Adrenal gland (tissue), 5 donors: ENCODE data around the gene DCLK3.

Experiments
- CTCF ChIP-seq, 6 experiments: fragments of 450-650 bp in 4 of 6; fragments of 200-600 bp in 2 of 6; sonication (generic) in 1 of 6; IDR thresholded peaks; 1 replicate in 5 of 6; 2 replicates in 1 of 6; pipeline versions ENCODE4 v1.5.1 to v1.8.0; 2016 to 2021; ENCODE audit warnings: antibody characterized with exemption in 6 of 6, mild to moderate bottlenecking in 2 of 6, moderate library complexity in 1 of 6
- POLR2A ChIP-seq, 2 donors: fragments of 450-650 bp; IDR thresholded peaks; one replicate each; pipeline ENCODE4 v1.6.1; 2017; ENCODE audit warnings: antibody characterized with exemption in 2 of 2, mild to moderate bottlenecking in 2 of 2, moderate library complexity in 1 of 2
- donor health status: DM: no; HTN: no; CAD: no.

- TF ChIP-seq CTCF (IDR thresholded peaks at IDR 0.05), result no peak
- TF ChIP-seq POLR2A (IDR thresholded peaks at IDR 0.05), result no peak
Measured at GRCh38 chr3:36763850-36764703, at the start of gene DCLK3.
